HepG2 (cell line): ENCODE results near the gene GRIN3B. TPM values are rescaled to one million over a fixed set of nuclear protein-coding genes. Genes with fewer than 3 reads are reported as not detected.

Experiments
- KLF6 ChIP-seq: IDR thresholded peaks from 2 replicates; pipeline ENCODE4 v1.8.0; 2016; ENCODE audit warnings: missing biosample characterization, missing genetic modification reagents
- PHF5A ChIP-seq: IDR thresholded peaks from one replicate; pipeline ENCODE4 v1.6.1; 2018; ENCODE audit warnings: low read depth, missing genetic modification reagents; ENCODE audit not compliant: unreplicated experiment
- REPIN1 ChIP-seq: sonication (generic); formaldehyde crosslinking; IDR thresholded peaks from 2 replicates; pipeline ENCODE4 v1.8.0; 2022; ENCODE audit warnings: missing genetic modification reagents, low read depth, mild to moderate bottlenecking, borderline replicate concordance
- SATB2 ChIP-seq: sonication (generic); formaldehyde crosslinking; IDR thresholded peaks from 2 replicates; pipeline ENCODE4 v1.5.0; 2020; ENCODE audit warnings: missing genetic modification reagents
- ZBTB20 ChIP-seq: sonication (generic); formaldehyde crosslinking; IDR thresholded peaks from 2 replicates; pipeline ENCODE4 v1.8.1; 2023; ENCODE audit warnings: missing genetic modification reagents, low read depth, mild to moderate bottlenecking, borderline replicate concordance
- ZBTB38 ChIP-seq: sonication (generic); formaldehyde crosslinking; IDR thresholded peaks from 2 replicates; pipeline ENCODE4 v1.5.1; 2020; ENCODE audit warnings: mild to moderate bottlenecking, missing genetic modification reagents
- ZNF296 ChIP-seq: sonication (generic); formaldehyde crosslinking; conservative IDR thresholded peaks from 2 replicates; pipeline ENCODE4 v1.5.0; 2020; ENCODE audit warnings: mild to moderate bottlenecking, missing genetic modification reagents
- ZNF382 ChIP-seq: sonication (generic); formaldehyde crosslinking; IDR thresholded peaks from 2 replicates; pipeline ENCODE4 v1.5.0; 2020; ENCODE audit warnings: missing genetic modification reagents, mild to moderate bottlenecking, borderline replicate concordance
- ZNF598 ChIP-seq: sonication (generic); formaldehyde crosslinking; IDR thresholded peaks from 2 replicates; pipeline ENCODE4 v1.5.1; 2020; ENCODE audit warnings: mild to moderate bottlenecking, missing genetic modification reagents, borderline replicate concordance
- polyA plus RNA-seq, 8 experiments: library from polyadenylated mRNA; depleted of rRNA in 3 of 8; stranded (reverse) in 7 of 8; unstranded in 1 of 8; fragments of >200 nt; fragmentation: Illumina TruSeq in 4 of 8; extraction: Trizol in 4 of 8; gene quantifications; 2 replicates each; pipeline versions ENCODE4 v1.2.1 to v1.2.3, GENCODE V29; 2011 to 2016; ENCODE audit warnings: low read depth in 4 of 8, missing spikeins in 1 of 8, mixed read lengths in 1 of 8; ENCODE audit not compliant: insufficient read depth in 1 of 8
- total RNA-seq, 5 experiments: library from RNA; depleted of rRNA; stranded (reverse); fragments of >200 nt; fragmentation: Illumina TruSeq; extraction: Trizol; gene quantifications; 2 replicates each; pipeline ENCODE4 v1.2.3, GENCODE V29; 2016; ENCODE audit warnings: low read depth in 1 of 5
- TF ChIP-seq, protein P1 (sequence below): sonication (generic); formaldehyde crosslinking; IDR thresholded peaks from 2 replicates; pipeline ENCODE4 v1.4.0; 2020; ENCODE audit warnings: missing genetic modification reagents, mild to moderate bottlenecking, borderline replicate concordance

Gene GRIN3B
- total and polyA plus RNA-seq, 2 of the 13 experiments (the other 11 are each of a cell fraction or from before 2014, with no cell fraction given), result 0.07 to 0.20 TPM

DNA sequence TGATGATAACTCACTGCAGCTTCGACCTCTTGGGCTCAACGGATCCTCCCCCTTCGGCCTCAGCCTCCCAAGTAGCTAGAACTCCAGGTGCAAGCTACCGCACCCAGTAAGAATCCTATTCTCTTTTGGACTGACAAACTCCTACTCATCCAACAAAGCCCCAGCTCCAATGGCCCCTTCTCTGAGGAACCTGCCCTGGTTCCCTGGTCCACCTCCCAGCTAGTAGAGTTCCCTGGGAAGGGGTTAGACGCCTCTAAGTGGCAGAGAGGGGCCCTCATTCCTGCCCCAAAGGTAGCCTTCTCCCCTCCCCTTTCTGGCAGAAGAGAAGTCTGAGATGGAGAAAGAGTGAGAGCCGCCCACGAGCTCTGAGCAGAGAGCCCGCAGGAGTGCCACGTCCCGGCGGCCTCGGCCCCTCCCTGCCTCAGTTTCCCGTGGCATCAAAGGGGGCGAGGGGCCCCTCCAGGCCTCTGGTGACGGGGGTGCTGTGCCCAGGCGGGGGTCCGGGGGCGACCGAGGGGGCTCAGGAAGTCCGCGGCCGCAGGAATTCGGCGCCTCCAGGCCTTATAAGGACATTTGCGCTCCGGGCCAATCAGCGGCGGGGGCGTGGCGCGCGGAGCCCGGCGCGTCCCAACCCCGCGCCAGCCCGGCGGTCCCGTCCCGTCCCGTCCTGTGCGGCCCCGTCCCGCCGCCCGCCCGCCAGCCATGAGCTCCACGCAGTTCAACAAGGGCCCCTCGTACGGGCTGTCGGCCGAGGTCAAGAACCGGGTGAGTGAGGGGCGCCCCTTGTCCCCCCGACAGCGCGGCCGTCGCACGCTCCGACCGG lies 26.0 kb downstream of the GRIN3B start, which contains the start of gene CNN2 (continued):
- TF ChIP-seq PHF5A (CRISPR knock-in tag) (no peak), REPIN1 (CRISPR knock-in tag) (no peak; the same call in 1 of the 2 replicates), ZNF296 (no peak), KLF6 (CRISPR knock-in tag) (no peak), ZBTB38 (CRISPR knock-in tag) (no peak), ZNF598 (no peak), ZBTB20 (CRISPR knock-in tag) (no peak; the same call in 1 of the 2 replicates), SATB2 (CRISPR knock-in tag) (no peak), ZNF382 (CRISPR knock-in tag) (no peak)
- TF ChIP-seq, protein P1, sequence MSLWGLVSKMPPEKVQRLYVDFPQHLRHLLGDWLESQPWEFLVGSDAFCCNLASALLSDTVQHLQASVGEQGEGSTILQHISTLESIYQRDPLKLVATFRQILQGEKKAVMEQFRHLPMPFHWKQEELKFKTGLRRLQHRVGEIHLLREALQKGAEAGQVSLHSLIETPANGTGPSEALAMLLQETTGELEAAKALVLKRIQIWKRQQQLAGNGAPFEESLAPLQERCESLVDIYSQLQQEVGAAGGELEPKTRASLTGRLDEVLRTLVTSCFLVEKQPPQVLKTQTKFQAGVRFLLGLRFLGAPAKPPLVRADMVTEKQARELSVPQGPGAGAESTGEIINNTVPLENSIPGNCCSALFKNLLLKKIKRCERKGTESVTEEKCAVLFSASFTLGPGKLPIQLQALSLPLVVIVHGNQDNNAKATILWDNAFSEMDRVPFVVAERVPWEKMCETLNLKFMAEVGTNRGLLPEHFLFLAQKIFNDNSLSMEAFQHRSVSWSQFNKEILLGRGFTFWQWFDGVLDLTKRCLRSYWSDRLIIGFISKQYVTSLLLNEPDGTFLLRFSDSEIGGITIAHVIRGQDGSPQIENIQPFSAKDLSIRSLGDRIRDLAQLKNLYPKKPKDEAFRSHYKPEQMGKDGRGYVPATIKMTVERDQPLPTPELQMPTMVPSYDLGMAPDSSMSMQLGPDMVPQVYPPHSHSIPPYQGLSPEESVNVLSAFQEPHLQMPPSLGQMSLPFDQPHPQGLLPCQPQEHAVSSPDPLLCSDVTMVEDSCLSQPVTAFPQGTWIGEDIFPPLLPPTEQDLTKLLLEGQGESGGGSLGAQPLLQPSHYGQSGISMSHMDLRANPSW (CRISPR knock-in tag), result no peak
